Right ventricle myocardium inferior (tissue), 1 donor: ENCODE measurements around the gene ATP7A. TPM values are rescaled to one million over a fixed set of nuclear protein-coding genes. Genes with fewer than 3 reads are reported as not detected.
"Not testable (repeated sequence)": the region's sequence is repeated elsewhere in the genome, so short reads cannot be mapped to it uniquely, and the experiment has no call there.

ENCODE experiments used
- ATAC-seq: fragments of 200-7000 bp; cut with Tn5 transposase; one replicate; pipeline ENCODE4 v1.9.1; 2020; ENCODE audit warnings: mild to moderate bottlenecking, moderate library complexity
- DNase-seq: peaks from one replicate; pipeline ENCODE4 v3.0.0; 2021; ENCODE audit errors: missing footprints
- intact Hi-C: fragments of 100-400 bp; cut with DNase I; formaldehyde crosslinking; loops from one replicate; pipeline ENCODE4 v1.11.0; 2022
- total RNA-seq: library from RNA; stranded (reverse); fragmentation: NEBNext Ultra II Directional; extraction: Animal tissue kit (Norgen Biotek cat#: 25700); gene quantifications from one replicate; pipeline ENCODE4 v1.2.1, GENCODE V29; 2021
- donor health status: DM: no; HTN: yes; CAD: no; lungs with severe emphysema.

Gene ATP7A
- total RNA-seq, 1 donor from 2014 or later = 5.4 TPM

GRCh38 chrX:78019586-78020483, 109.3 kb downstream of the ATP7A start:
- intact Hi-C loops = loop anchor here (5.0 kb wide), 1 partner anchor 108 kb away; the partner anchor contains the start of gene ATP7A
- DNase-seq (no peak), ATAC-seq (no peak)

- intact Hi-C loops = loop anchor here (5.0 kb wide), 1 partner anchor 112 kb away; the partner anchor contains the start of gene ATP7A
- DNase-seq = no peak
- no peak for ATAC-seq
Observed at GRCh38 chrX:78024349-78025059, 114.0 kb downstream of the ATP7A start.

GRCh38 chrX:78027798-78028197, 117.3 kb downstream of the ATP7A start:
- ATAC-seq (no peak), DNase-seq (no peak)
- intact Hi-C loops = no loop called here

GRCh38 chrX:78029663-78030062, 119.2 kb downstream of the ATP7A start:
- ATAC-seq (no peak), DNase-seq (no peak)
- intact Hi-C loops = loop anchor here (5.0 kb wide), 1 partner anchor 88 kb away; no protein-coding TSS in a partner anchor

GRCh38 chrX:78035061-78035460, 124.6 kb downstream of the ATP7A start:
- no peak for ATAC-seq
- intact Hi-C loops = no loop called here
- DNase-seq = no peak

GRCh38 chrX:78037881-78038280, 127.4 kb downstream of the ATP7A start:
- intact Hi-C loops = no loop called here
- DNase-seq (no peak), ATAC-seq (no peak)

- intact Hi-C loops = no loop called here
- ATAC-seq = no peak
- no peak for DNase-seq
Observed at GRCh38 chrX:78042601-78043000, 132.1 kb downstream of the ATP7A start.

- intact Hi-C loops = no loop called here
- ATAC-seq = no peak
- no peak for DNase-seq
Observed at GRCh38 chrX:78046362-78046761, 135.9 kb downstream of the ATP7A start.

GRCh38 chrX:78048052-78048451, 137.6 kb downstream of the ATP7A start:
- ATAC-seq (no peak), DNase-seq (no peak)
- intact Hi-C loops = no loop called here

GRCh38 chrX:78063687-78064086, 153.2 kb downstream of the ATP7A start:
- intact Hi-C loops = no loop called here
- ATAC-seq (no peak), DNase-seq (no peak)

- DNase-seq (no peak), ATAC-seq (no peak)
- intact Hi-C loops = no loop called here
Observed at GRCh38 chrX:78064152-78064551, 153.7 kb downstream of the ATP7A start.

GRCh38 chrX:78064698-78065601, 154.5 kb downstream of the ATP7A start:
- ATAC-seq, intact Hi-C loops: not testable (repeated sequence)

GRCh38 chrX:78066110-78066509, 155.6 kb downstream of the ATP7A start:
- DNase-seq (no peak), ATAC-seq (no peak)
- intact Hi-C loops = no loop called here

More at GRCh38 chrX:78064698-78065601, 154.5 kb downstream of the ATP7A start:
- not testable (repeated sequence) for DNase-seq

GRCh38 chrX:78071331-78071730, 160.8 kb downstream of the ATP7A start:
- no peak for ATAC-seq
- intact Hi-C loops = no loop called here
- DNase-seq = no peak

- ATAC-seq, DNase-seq, intact Hi-C loops: not testable (repeated sequence)
Observed at GRCh38 chrX:78073147-78074077, 162.9 kb downstream of the ATP7A start.

- no peak for ATAC-seq
- intact Hi-C loops = no loop called here
Observed at GRCh38 chrX:78074088-78074487, 163.6 kb downstream of the ATP7A start.

GRCh38 chrX:78075787-78076389, 165.4 kb downstream of the ATP7A start:
- ATAC-seq (no peak), DNase-seq (no peak)
- intact Hi-C loops = no loop called here

More at GRCh38 chrX:78074088-78074487, 163.6 kb downstream of the ATP7A start:
- no peak for DNase-seq
